Epidermal melanocyte (primary cell): Measurements from ENCODE around the gene NIFK.
A peak's percentile ranks its signal among the peaks of the same experiment; 100 is the strongest.
"Not testable (repeated sequence)": the region's sequence is repeated elsewhere in the genome, so short reads cannot be mapped to it uniquely, and the experiment has no call there.

Source experiments
- DNase-seq: peaks from one replicate; pipeline ENCODE4 v3.0.0; 2011; ENCODE audit warnings: low spot score; ENCODE audit not compliant: insufficient read length

NIFK gene

GRCh38 chr2:121695171-121695451, 41.6 kb downstream of the NIFK start:
- DNase-seq, result no peak

- DNase-seq, result no peak
Observed at GRCh38 chr2:121694398-121695170, 42.1 kb downstream of the NIFK start.

GRCh38 chr2:121690572-121690971, 46.1 kb downstream of the NIFK start:
- DNase-seq, result not testable (repeated sequence)

GRCh38 chr2:121690095-121690494, 46.6 kb downstream of the NIFK start:
- DNase-seq, result no peak

GRCh38 chr2:121689356-121689755, 47.3 kb downstream of the NIFK start:
- DNase-seq, result peak; percentile 69

- DNase-seq, result no peak
Observed at GRCh38 chr2:121688820-121689219, 47.9 kb downstream of the NIFK start.

GRCh38 chr2:121686902-121687301, 49.8 kb downstream of the NIFK start:
- DNase-seq, result no peak

GRCh38 chr2:121686218-121686617, 50.5 kb downstream of the NIFK start:
- no peak for DNase-seq

GRCh38 chr2:121682396-121683298, 54.0 kb downstream of the NIFK start:
- no peak for DNase-seq

GRCh38 chr2:121677855-121678254, 58.8 kb downstream of the NIFK start:
- no peak for DNase-seq
